SK-N-SH (cell line): ENCODE measurements around the gene ZNF608.

Experiments used
- RFX5 ChIP-seq: IDR thresholded peaks from 2 replicates; pipeline ENCODE4 v1.6.1; 2012; ENCODE audit warnings: mild to moderate bottlenecking, improper control_type of control experiment, low read length
- TAF1 ChIP-seq: IDR thresholded peaks from 2 replicates; pipeline ENCODE4 v1.6.1; 2012; ENCODE audit warnings: low read depth, mild to moderate bottlenecking, low read length, moderate library complexity, borderline replicate concordance
- TF ChIP-seq, protein P1 (sequence below): fragments of 200-600 bp; sonication (generic); IDR thresholded peaks from 2 replicates; pipeline ENCODE4 v1.6.1; 2017; ENCODE audit warnings: antibody characterized with exemption, mild to moderate bottlenecking, moderate library complexity

DNA sequence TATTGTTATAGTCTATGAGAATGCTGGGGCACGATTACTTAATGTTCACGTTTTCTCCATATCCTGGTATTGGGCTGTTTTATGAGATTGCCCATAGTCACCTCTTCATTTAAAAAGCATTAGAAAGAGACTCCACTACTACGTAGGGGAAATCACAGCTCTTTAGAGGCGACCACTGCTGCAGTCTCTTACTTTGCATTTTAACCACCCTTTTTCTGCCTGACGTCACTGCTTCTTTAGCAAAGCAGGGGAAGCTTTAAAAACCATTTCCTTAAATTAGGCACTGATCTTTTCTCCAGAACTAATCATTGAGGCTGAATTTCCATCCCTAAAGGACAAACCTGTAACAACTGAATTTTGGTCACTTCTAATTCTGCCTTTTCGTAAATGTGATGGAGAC, 38.9 kb downstream of the ZNF608 start:
- TF ChIP-seq RFX5 (no peak), TAF1 (no peak)
- TF ChIP-seq, protein P1, sequence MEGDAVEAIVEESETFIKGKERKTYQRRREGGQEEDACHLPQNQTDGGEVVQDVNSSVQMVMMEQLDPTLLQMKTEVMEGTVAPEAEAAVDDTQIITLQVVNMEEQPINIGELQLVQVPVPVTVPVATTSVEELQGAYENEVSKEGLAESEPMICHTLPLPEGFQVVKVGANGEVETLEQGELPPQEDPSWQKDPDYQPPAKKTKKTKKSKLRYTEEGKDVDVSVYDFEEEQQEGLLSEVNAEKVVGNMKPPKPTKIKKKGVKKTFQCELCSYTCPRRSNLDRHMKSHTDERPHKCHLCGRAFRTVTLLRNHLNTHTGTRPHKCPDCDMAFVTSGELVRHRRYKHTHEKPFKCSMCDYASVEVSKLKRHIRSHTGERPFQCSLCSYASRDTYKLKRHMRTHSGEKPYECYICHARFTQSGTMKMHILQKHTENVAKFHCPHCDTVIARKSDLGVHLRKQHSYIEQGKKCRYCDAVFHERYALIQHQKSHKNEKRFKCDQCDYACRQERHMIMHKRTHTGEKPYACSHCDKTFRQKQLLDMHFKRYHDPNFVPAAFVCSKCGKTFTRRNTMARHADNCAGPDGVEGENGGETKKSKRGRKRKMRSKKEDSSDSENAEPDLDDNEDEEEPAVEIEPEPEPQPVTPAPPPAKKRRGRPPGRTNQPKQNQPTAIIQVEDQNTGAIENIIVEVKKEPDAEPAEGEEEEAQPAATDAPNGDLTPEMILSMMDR = no peak
